ENCODE results near the gene ADAMTSL3.
"Not testable (repeated sequence)": the region's sequence is repeated elsewhere in the genome, so short reads cannot be mapped to it uniquely, and the experiment has no call there.

The ADAMTSL3 gene

GRCh38 chr15:84054544-84054943, 400.6 kb downstream of the ADAMTSL3 start:
- DNase-seq = not testable (repeated sequence)

DNA sequence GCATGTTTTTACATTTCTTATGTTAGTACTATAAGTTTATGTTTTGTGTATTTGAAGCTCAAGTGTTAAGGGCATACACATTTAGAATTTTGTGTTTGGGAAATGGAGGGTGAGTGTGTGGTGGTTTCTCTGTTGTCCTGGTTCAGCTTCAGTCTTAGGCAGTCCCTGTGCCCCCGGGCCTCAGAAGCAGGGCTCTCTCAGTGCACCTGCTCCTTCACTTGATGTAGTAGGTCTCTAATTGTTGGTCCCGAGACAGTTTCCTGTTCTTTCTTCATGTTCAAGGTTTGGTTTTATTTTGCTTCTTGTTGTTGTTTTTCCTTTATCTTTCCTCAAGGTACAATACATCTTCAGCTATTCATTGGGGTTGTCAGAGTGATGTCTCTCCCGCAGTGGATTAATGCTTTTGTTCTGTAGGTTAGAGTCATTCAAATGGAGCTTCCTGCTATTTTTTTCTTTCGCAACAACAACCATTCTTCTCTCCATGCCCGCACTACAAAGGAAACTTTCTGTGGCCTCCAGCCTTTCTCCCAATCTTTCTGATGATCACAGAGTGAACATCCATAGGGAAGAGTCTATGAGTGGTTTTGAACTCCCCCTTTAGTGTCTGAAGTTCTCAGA, 403.9 kb downstream of the ADAMTSL3 start:
- DNase-seq = no peak

DNA sequence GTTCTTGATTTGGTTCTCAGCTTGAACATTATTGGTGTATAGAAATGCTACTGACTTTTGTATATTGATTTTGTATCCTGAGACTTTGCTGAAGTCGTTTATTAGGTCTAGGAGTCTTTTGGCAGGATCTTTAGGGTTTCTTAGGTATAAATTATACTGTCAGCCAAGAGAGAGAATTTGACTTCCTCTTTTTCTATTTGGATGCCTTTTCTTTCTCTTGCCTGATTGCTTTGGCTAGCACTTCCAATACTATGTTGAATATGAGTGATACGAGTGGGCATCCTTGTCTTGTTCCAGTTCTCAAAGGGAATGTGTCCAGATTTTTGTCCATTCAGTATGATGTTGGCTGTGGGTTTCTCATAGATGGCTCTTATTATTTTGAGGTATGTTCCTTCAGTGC, 409.8 kb downstream of the ADAMTSL3 start:
- not testable (repeated sequence) for DNase-seq

GRCh38 chr15:84068674-84069073, 414.8 kb downstream of the ADAMTSL3 start:
- DNase-seq = not testable (repeated sequence)

- DNase-seq = not testable (repeated sequence)
Observed at GRCh38 chr15:84078038-84078437, 424.1 kb downstream of the ADAMTSL3 start.

GRCh38 chr15:84079325-84079884, 425.5 kb downstream of the ADAMTSL3 start:
- DNase-seq = not testable (repeated sequence)

- peak; percentile 2 to 4 for DNase-seq
Observed at GRCh38 chr15:84079885-84080777, 426.2 kb downstream of the ADAMTSL3 start.

- not testable (repeated sequence) for DNase-seq
Observed at GRCh38 chr15:84080778-84081084, 426.8 kb downstream of the ADAMTSL3 start.

- DNase-seq = no peak
Observed at GRCh38 chr15:84081391-84082168, 427.7 kb downstream of the ADAMTSL3 start.

GRCh38 chr15:84082739-84083138, 428.8 kb downstream of the ADAMTSL3 start:
- DNase-seq = no peak

DNA sequence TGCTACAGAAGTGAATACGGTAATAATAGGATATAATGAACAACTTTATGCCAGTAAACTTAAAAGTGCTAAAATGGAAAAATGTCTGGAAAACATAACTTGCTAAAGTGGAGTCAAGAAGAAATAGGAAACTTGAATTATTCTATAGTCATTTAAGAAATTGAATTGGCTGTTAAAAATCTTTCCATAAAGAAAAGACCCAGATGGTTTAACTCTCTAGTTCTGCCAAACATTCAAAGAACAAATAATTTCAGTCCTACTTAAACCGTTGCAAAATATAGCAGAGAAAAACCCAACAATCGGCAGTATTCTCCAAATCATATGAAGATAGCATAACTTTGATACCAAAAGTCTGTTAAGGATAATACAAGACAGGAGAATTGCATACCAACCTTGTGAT, 432.1 kb downstream of the ADAMTSL3 start:
- DNase-seq = not testable (repeated sequence)

Data from activated CD4-positive, alpha-beta T cell treated with anti-CD3 and anti-CD28 coated beads for 4 hours (primary cell).